Activated CD4-positive, alpha-beta T cell treated with anti-CD3 and anti-CD28 coated beads for 36 hours (primary cell): ENCODE measurements around the gene OR8K5. TPM values are rescaled to one million over a fixed set of nuclear protein-coding genes. Genes with fewer than 3 reads are reported as not detected.
"Not testable (repeated sequence)": the region's sequence is repeated elsewhere in the genome, so short reads cannot be mapped to it uniquely, and the experiment has no call there.

Experiments
- ATAC-seq: fragments of 200-7000 bp; cut with Tn5 transposase; one replicate; pipeline ENCODE4 v1.10.0; 2021; ENCODE audit warnings: mild to moderate bottlenecking, moderate library complexity
- CTCF ChIA-PET: fragments of 350-600 bp; sonication (Branson Sonifier 250); formaldehyde crosslinking; loops from one replicate; lab custom pipeline; 2021; ENCODE audit warnings: antibody characterized with exemption; lab: Charles Lee
- POLR2A ChIA-PET: fragments of 350-600 bp; sonication (Branson Sonifier 250); formaldehyde crosslinking; loops from one replicate; lab custom pipeline; 2021; ENCODE audit warnings: antibody characterized with exemption, inconsistent platforms; lab: Charles Lee
- DNase-seq: peaks from one replicate; pipeline ENCODE4 v3.0.0-alpha.2; 2020
- H3K27ac Mint-ChIP-seq: one replicate; pipeline ENCODE4 v1.8.0; 2021; ENCODE audit warnings: mixed read lengths
- H3K27me3 Mint-ChIP-seq: one replicate; pipeline ENCODE4 v1.8.0; 2021; ENCODE audit warnings: mixed read lengths
- H3K36me3 Mint-ChIP-seq: one replicate; pipeline ENCODE4 v1.8.0; 2021; ENCODE audit warnings: low read depth, mixed read lengths
- H3K4me1 Mint-ChIP-seq: one replicate; pipeline ENCODE4 v1.8.0; 2021; ENCODE audit warnings: mixed read lengths
- H3K4me3 Mint-ChIP-seq: one replicate; pipeline ENCODE4 v1.8.0; 2021; ENCODE audit warnings: mild to moderate bottlenecking, moderate library complexity, mixed read lengths
- H3K9me3 Mint-ChIP-seq: one replicate; pipeline ENCODE4 v1.8.0; 2021; ENCODE audit warnings: low read depth, mixed read lengths
- intact Hi-C, 2 experiments: fragments of 100-400 bp; cut with DNase I in 1 of 2; cut with micrococcal nuclease in 1 of 2; formaldehyde crosslinking; loops; one replicate each; pipeline versions ENCODE4 v1.14.2 to v1.15.1; 2022 to 2024; cut with DNase I, micrococcal nuclease
- total RNA-seq, 2 experiments: library from RNA; stranded (reverse); gene quantifications; one replicate each; pipeline ENCODE4 v1.2.3, GENCODE V29; 2021

Gene OR8K5
- total RNA-seq = not detected

GRCh38 chr11:56160217-56160616 is at the start of gene OR8K5:
OR8K5 (minus strand) TSS chr11:56160317; CDS start chr11:56160317, 0 bp downstream.
- intact Hi-C loops = no loop called here
- ChIA-PET CTCF (no interaction called here), POLR2A (no interaction called here)
- Mint-ChIP-seq H3K36me3 (no peaks in the 10 kb centered on the region), H3K27ac (no peak within 1 kb of the TSS), H3K4me1 (no peaks in the 10 kb centered on the region), H3K9me3 (peaks cover 18% of the 10 kb centered on the region), H3K4me3 (no peak within 1 kb of the TSS), H3K27me3 (no peaks in the 10 kb centered on the region)
- no peak for DNase-seq
- no peak for ATAC-seq

GRCh38 chr11:56207790-56208189 is 47.7 kb upstream of the OR8K5 start:
- Mint-ChIP-seq H3K4me1 (no peaks in the 10 kb centered on the region), H3K9me3 (peaks cover 16% of the 10 kb centered on the region), H3K4me3 (no peak overlapping the region), H3K27ac (no peak overlapping the region), H3K27me3 (no peaks in the 10 kb centered on the region), H3K36me3 (no peaks in the 10 kb centered on the region)
- intact Hi-C loops = no loop called here
- ChIA-PET CTCF (no interaction called here), POLR2A (no interaction called here)
- DNase-seq (no peak), ATAC-seq (no peak)

- ChIA-PET POLR2A (no interaction called here), CTCF (no interaction called here)
- Mint-ChIP-seq H3K27me3 (no peaks in the 10 kb centered on the region), H3K9me3 (peaks cover 9% of the 10 kb centered on the region), H3K27ac (no peak overlapping the region), H3K4me1 (no peaks in the 10 kb centered on the region), H3K4me3 (no peak overlapping the region), H3K36me3 (no peaks in the 10 kb centered on the region)
- DNase-seq (no peak), ATAC-seq (no peak)
- intact Hi-C loops = no loop called here
Observed at GRCh38 chr11:56197367-56197766, 37.2 kb upstream of the OR8K5 start.

- ATAC-seq (no peak), DNase-seq (no peak)
- Mint-ChIP-seq H3K27ac (no peak overlapping the region), H3K36me3 (no peaks in the 10 kb centered on the region), H3K4me3 (no peak overlapping the region), H3K4me1 (no peaks in the 10 kb centered on the region), H3K9me3 (peaks cover 11% of the 10 kb centered on the region), H3K27me3 (no peaks in the 10 kb centered on the region)
- ChIA-PET CTCF (no interaction called here), POLR2A (no interaction called here)
- intact Hi-C loops = no loop called here
Observed at GRCh38 chr11:56196705-56197104, 36.6 kb upstream of the OR8K5 start.

- Mint-ChIP-seq H3K36me3 (no peaks in the 10 kb centered on the region), H3K27me3 (no peaks in the 10 kb centered on the region), H3K27ac (no peak overlapping the region), H3K4me3 (no peak overlapping the region), H3K9me3 (peaks cover 17% of the 10 kb centered on the region), H3K4me1 (no peaks in the 10 kb centered on the region)
- intact Hi-C loops = no loop called here
- no peak for ATAC-seq
- DNase-seq = no peak
- ChIA-PET CTCF (no interaction called here), POLR2A (no interaction called here)
Observed at GRCh38 chr11:56188602-56189001, 28.5 kb upstream of the OR8K5 start.

GRCh38 chr11:56183459-56183858 is 23.3 kb upstream of the OR8K5 start:
- H3K27me3 Mint-ChIP-seq = no peaks in the 10 kb centered on the region
- CTCF ChIA-PET = no interaction called here
- H3K27ac Mint-ChIP-seq = no peak overlapping the region
- H3K4me1 Mint-ChIP-seq = no peaks in the 10 kb centered on the region
- H3K9me3 Mint-ChIP-seq = peaks cover 16% of the 10 kb centered on the region
- ATAC-seq (no peak), DNase-seq (no peak)
- H3K4me3 Mint-ChIP-seq = no peak overlapping the region
- intact Hi-C loops = no loop called here
- POLR2A ChIA-PET = no interaction called here
- H3K36me3 Mint-ChIP-seq = no peaks in the 10 kb centered on the region

GRCh38 chr11:56176318-56176717 is 16.2 kb upstream of the OR8K5 start, which contains the start of gene OR5J2:
OR5J2 (plus strand) TSS chr11:56176618; CDS start chr11:56176618, 0 bp downstream.
- POLR2A ChIA-PET = no interaction called here
- no peak within 1 kb of the TSS for H3K27ac Mint-ChIP-seq
- peaks cover 18% of the 10 kb centered on the region for H3K9me3 Mint-ChIP-seq
- no peaks in the 10 kb centered on the region for H3K36me3 Mint-ChIP-seq
- ATAC-seq (no peak), DNase-seq (no peak)
- H3K4me1 Mint-ChIP-seq = no peaks in the 10 kb centered on the region
- CTCF ChIA-PET = no interaction called here
- H3K27me3 Mint-ChIP-seq = no peaks in the 10 kb centered on the region
- no peak within 1 kb of the TSS for H3K4me3 Mint-ChIP-seq
- intact Hi-C loops = loop anchor here in 1 of 2 experiments (10.0 kb wide), 1 partner anchor 52 kb away; the partner anchor contains the start of gene OR8H3

- no peaks in the 10 kb centered on the region for H3K36me3 Mint-ChIP-seq
- intact Hi-C loops = loop anchor here in 1 of 2 experiments (10.0 kb wide), 1 partner anchor 48 kb away; the partner anchor contains the start of gene OR8H3
- no peak overlapping the region for H3K27ac Mint-ChIP-seq
- no peaks in the 10 kb centered on the region for H3K27me3 Mint-ChIP-seq
- H3K4me3 Mint-ChIP-seq = no peak overlapping the region
- H3K9me3 Mint-ChIP-seq = peaks cover 11% of the 10 kb centered on the region
- ATAC-seq (no peak), DNase-seq (no peak)
- H3K4me1 Mint-ChIP-seq = no peaks in the 10 kb centered on the region
- POLR2A ChIA-PET = no interaction called here
- CTCF ChIA-PET = no interaction called here
Observed at GRCh38 chr11:56172256-56172830, 12.2 kb upstream of the OR8K5 start.

- POLR2A ChIA-PET = no interaction called here
- H3K27ac Mint-ChIP-seq = no peak overlapping the region
- intact Hi-C loops = no loop called here
- no peak for ATAC-seq
- CTCF ChIA-PET = no interaction called here
- no peaks in the 10 kb centered on the region for H3K4me1 Mint-ChIP-seq
- H3K36me3 Mint-ChIP-seq = no peaks in the 10 kb centered on the region
- no peaks in the 10 kb centered on the region for H3K27me3 Mint-ChIP-seq
- H3K9me3 Mint-ChIP-seq = peaks cover 11% of the 10 kb centered on the region
- H3K4me3 Mint-ChIP-seq = no peak overlapping the region
- no peak for DNase-seq
Observed at GRCh38 chr11:56163804-56164203, 3.7 kb upstream of the OR8K5 start.

- ChIA-PET POLR2A (no interaction called here), CTCF (no interaction called here)
- H3K27ac Mint-ChIP-seq = no peak overlapping the region
- DNase-seq (no peak), ATAC-seq (no peak)
- peaks cover 39% of the 10 kb centered on the region for H3K9me3 Mint-ChIP-seq
- H3K27me3 Mint-ChIP-seq = no peaks in the 10 kb centered on the region
- H3K4me3 Mint-ChIP-seq = no peak overlapping the region
- H3K4me1 Mint-ChIP-seq = no peaks in the 10 kb centered on the region
- no peaks in the 10 kb centered on the region for H3K36me3 Mint-ChIP-seq
- intact Hi-C loops = no loop called here
Observed at GRCh38 chr11:56152333-56152732, 7.8 kb downstream of the OR8K5 start.

- ATAC-seq = no peak
- H3K27me3 Mint-ChIP-seq = no peaks in the 10 kb centered on the region
- no peak overlapping the region for H3K27ac Mint-ChIP-seq
- no peak for DNase-seq
- intact Hi-C loops = no loop called here
- no peaks in the 10 kb centered on the region for H3K4me1 Mint-ChIP-seq
- H3K36me3 Mint-ChIP-seq = no peaks in the 10 kb centered on the region
- CTCF ChIA-PET = no interaction called here
- POLR2A ChIA-PET = no interaction called here
- no peak overlapping the region for H3K4me3 Mint-ChIP-seq
- H3K9me3 Mint-ChIP-seq = peaks cover 30% of the 10 kb centered on the region
Observed at GRCh38 chr11:56151376-56151775, 8.7 kb downstream of the OR8K5 start.

GRCh38 chr11:56143681-56144080 is 16.4 kb downstream of the OR8K5 start:
- intact Hi-C loops, H3K36me3 Mint-ChIP-seq, ATAC-seq, H3K27ac Mint-ChIP-seq, H3K4me3 Mint-ChIP-seq, CTCF ChIA-PET, DNase-seq, H3K4me1 Mint-ChIP-seq, POLR2A ChIA-PET, H3K27me3 Mint-ChIP-seq: not testable (repeated sequence)
- H3K9me3 Mint-ChIP-seq = peaks cover 13% of the 10 kb centered on the region
